NT2/D1 (cell line): ENCODE data around the gene OVAAL.

Experiments
- SUZ12 ChIP-seq: IDR thresholded peaks from 2 replicates; pipeline ENCODE4 v1.6.1; 2011; ENCODE audit not compliant: insufficient read length, insufficient read depth; ENCODE audit errors: extremely low read depth
- YY1 ChIP-seq: IDR thresholded peaks from 2 replicates; pipeline ENCODE4 v1.6.1; 2011; ENCODE audit not compliant: insufficient read length, insufficient read depth
- ZNF274 ChIP-seq: IDR thresholded peaks from 2 replicates; pipeline ENCODE4 v1.6.1; 2011; ENCODE audit warnings: mild to moderate bottlenecking, low read depth, low read length

GRCh38 chr1:180542113-180542837 lies 16.5 kb upstream of the OVAAL start:
- TF ChIP-seq YY1: no peak
- no peak for TF ChIP-seq SUZ12
- TF ChIP-seq ZNF274: no peak
